ENCODE results near the gene OCA2.

Gene OCA2

GRCh38 chr15:27873039-27873438 lies 226.1 kb downstream of the OCA2 start:
- DNase-seq (ENCODE audit: low read depth, low spot score): no peak

- no peak for DNase-seq (ENCODE audit: low read depth, low spot score)
These were observed 226.8 kb downstream of the OCA2 start for GRCh38 chr15:27872355-27872754.

GRCh38 chr15:27871902-27872260 lies 227.2 kb downstream of the OCA2 start:
- DNase-seq (ENCODE audit: low read depth, low spot score): no peak

- DNase-seq (ENCODE audit: low read depth, low spot score): no peak
These were observed 227.8 kb downstream of the OCA2 start for GRCh38 chr15:27871078-27871901.

- DNase-seq (ENCODE audit: low read depth, low spot score): no peak
These were observed 228.8 kb downstream of the OCA2 start for GRCh38 chr15:27870320-27870719.

DNA sequence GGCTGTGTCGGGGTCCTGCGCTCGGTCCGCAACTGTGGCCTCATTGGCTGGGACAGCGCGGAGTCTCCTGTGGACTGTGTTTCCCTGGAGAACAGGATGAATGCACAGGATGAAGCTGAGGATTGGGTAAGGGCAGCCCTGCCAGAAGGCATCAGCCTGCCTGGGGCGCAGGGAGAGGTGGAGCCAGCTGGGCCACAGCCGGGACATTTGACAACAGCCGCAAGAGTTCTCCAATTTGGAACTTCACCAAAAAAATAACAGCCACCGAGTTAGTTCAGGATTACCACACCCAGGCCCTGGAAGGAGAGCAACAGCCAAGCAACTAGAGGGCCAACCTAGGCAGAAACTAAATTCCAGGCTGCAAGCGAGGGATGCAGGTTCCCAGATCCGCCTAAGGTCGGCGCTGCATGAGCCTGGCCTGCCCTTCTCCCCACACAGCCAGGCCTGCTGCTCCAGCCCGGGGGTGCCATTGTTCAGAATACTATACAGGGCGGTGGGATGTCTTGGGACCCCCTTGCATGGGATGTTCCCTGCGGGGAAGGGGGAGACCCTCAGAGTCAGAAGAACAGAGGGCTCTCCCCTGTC lies 229.3 kb downstream of the OCA2 start:
- DNase-seq (ENCODE audit: low read depth, low spot score): no peak

- no peak for DNase-seq (ENCODE audit: low read depth, low spot score)
These were observed 230.2 kb downstream of the OCA2 start for GRCh38 chr15:27868828-27869404.

DNA sequence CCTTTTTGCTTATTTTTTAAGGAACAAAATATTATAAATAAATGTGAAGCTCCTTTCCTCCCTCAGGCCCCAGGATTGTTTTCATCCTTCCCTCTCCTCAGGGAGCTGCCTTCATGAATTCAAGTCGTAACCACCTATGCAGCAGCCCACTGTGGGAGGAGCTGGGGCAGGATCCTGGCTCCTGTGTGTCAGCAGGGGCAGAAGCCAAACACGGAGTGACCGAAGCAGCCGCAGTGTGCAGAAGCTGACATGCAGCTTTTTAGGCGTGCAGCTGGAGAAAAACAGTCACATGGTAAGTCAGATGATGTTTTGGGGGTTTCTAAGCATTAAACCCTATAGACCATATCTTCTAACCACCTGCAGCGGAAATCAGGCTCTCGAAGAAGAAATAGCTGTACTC lies 231.3 kb downstream of the OCA2 start:
- DNase-seq (ENCODE audit: low read depth, low spot score): no peak

DNA sequence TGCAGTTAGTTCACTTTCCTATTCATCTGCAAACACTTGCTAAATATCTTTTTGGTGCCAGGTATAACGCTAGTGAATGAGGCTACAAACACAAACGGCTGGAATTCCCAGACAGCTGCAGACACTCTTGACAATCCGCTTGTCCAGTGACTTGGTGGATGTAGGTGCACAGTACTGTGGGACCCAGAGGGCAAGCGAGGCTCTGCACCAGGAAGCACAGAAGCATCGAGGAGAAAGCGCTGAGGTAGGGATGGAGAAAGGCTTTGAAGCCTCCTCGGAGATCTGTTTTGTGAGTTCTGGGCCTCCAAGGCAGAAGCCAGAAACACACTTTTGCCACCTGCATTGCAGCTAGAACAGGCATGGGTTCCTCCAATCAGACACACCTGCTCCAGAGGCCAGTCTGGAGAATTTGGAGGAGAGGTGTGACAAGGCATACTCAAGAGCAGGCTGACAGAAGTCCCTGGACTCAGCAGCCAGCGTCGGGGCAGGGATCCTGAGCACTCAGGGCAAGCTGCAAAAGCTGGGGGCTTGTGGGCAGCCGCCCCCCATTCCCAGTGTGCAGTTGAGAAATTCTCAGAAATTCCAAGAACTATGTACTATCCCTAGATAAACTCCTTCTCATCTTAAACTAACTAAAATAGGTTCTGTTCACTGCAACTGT lies 232.5 kb downstream of the OCA2 start:
- no peak for DNase-seq (ENCODE audit: low read depth, low spot score)

GRCh38 chr15:27865926-27866325 lies 233.2 kb downstream of the OCA2 start:
- DNase-seq (ENCODE audit: low read depth, low spot score): no peak

GRCh38 chr15:27865323-27865922 lies 233.7 kb downstream of the OCA2 start:
- no peak for DNase-seq (ENCODE audit: low read depth, low spot score)

GRCh38 chr15:27864719-27865118 lies 234.4 kb downstream of the OCA2 start:
- DNase-seq (ENCODE audit: low read depth, low spot score): no peak

DNA sequence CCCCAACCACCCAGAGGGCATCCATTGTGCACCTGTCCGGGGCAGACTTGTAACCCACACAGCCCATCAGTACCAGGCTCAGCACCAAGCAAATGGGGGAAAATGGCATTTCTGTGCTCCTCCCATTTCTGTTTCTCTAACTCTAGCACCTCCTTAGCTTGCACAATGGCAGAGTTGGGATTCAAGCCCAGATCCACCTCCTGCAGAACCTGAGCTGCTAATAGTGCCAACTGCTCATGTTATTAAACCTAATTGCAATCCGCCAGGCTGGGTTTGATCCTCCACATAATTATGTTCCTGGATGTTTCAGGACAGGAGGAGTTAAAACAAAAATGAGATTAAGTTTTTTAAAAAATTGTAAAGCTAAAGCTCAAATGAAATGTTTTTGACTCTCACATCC lies 235.0 kb downstream of the OCA2 start:
- no peak for DNase-seq (ENCODE audit: low read depth, low spot score)

GRCh38 chr15:27863000-27863399 lies 236.1 kb downstream of the OCA2 start:
- no peak for DNase-seq (ENCODE audit: low read depth, low spot score)

DNA sequence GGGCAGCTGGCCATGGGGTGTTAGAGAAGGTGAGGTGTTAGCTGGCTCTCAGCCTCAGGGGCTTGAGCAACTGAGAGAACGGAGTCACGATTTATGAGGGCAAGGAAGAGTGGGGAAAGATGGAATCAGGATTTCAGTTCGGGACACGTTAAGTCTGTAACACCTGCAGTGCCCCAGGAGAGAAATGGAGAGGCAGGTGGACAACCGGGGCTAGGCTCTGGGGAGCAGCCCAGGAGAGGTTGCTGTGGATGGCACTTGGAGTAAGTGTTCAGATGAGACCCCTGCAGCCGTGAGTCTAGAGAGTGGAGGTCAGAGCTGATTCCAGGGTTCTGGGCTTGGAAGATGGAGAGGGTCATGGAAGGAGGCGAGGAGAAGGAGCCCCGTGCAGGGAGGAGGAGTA lies 237.9 kb downstream of the OCA2 start:
- DNase-seq (ENCODE audit: low read depth, low spot score): no peak

DNA sequence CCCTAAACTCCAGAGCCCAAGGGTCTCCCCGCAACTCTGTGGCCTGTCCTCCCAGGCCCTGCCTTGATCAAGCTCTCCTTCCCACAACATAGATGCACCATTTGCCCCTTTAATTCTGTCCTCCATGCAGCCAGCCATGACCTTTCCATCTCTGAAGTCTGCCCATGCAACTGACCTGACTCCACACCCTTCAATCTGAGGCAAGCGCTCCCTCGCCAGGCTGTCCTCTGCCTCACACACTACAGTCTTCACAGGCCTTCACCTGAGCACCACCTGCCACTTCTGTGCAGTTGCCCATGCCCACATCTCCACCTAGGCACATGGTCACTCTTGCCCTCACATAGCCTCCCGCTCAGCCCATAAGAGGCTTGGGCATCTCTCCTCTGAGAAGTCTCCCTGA lies 244.0 kb downstream of the OCA2 start:
- DNase-seq (ENCODE audit: low read depth, low spot score): no peak

DNA sequence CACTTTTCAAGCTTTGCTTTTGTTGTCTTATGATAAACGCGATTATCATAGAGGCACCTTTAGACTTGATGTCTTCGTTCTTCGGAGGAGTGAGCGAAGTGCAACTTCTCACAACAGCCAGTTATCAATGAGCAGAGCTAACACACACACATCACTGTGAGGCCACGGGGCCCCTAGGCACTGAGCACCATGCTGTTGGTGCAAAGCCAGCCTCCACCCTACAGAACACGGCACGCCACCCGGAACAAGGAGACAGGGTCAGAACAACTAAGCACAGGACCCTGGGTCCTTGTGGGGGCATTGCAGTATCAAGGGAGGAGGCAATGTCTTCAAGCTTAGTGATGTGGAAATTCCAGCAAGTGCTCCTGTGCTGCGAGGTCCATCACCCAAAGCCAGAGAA lies 244.5 kb downstream of the OCA2 start:
- no peak for DNase-seq (ENCODE audit: low read depth, low spot score)

GRCh38 chr15:27853624-27854455 lies 245.3 kb downstream of the OCA2 start:
- no peak for DNase-seq (ENCODE audit: low read depth, low spot score)

DNA sequence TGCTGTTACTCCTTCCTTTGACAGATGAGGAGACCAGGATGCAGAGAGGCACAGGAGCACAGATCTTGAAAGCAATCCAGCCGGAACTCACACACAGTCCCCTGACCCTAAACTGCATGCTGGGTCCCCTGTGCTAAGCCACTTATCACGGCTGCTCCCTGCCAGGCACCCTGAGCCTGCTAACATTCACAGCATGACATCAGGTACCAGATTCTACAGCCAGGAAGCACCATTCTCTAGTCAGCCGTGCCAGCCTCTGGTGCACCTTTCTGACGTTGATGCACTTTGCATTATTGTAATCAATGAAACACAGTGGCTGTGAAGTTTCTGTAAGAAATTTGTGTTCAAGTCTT lies 247.3 kb downstream of the OCA2 start:
- DNase-seq (ENCODE audit: low read depth, low spot score): no peak

- DNase-seq (ENCODE audit: low read depth, low spot score): no peak
These were observed 247.9 kb downstream of the OCA2 start for GRCh38 chr15:27850981-27851857.

Measured in iPS DF 19.7 (cell line).